Liver (tissue), 3 donors: ENCODE data around the gene RNF144A.

Source experiments
- RAD21 ChIP-seq, 2 donors: IDR thresholded peaks; 2 replicates each; pipeline ENCODE4 v1.6.1; 2016; ENCODE audit warnings: antibody characterized with exemption in 2 of 2, mild to moderate bottlenecking in 2 of 2
- TF ChIP-seq, protein P1 (sequence below): fragments of 150-350 bp; IDR thresholded peaks from 2 replicates; pipeline ENCODE4 v1.5.1; 2017; ENCODE audit warnings: improper control_type of control experiment, low read depth, low read length; ENCODE audit not compliant: missing input control
- donor health status: healthy.
- donor health status: healthy.

DNA sequence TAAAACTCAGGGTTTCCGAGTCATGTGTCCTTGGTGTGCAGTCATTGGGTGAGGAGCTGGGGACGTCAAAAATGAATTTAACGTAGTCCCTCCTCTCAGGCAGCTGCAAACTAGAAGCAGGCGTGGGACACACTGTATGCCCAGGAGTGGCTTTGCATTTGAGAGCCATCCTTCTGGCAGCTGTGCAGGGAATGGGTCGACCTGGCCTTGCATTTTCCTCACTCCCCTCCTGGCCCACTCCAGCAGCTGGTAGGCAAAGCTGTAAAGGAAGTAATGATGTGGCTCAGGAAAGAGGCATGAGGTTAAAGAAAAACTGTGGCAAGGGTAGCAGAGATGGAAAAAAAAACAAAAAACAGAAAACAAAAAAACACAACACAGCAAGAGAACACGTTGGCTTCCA lies 46.5 kb downstream of the RNF144A start:
- TF ChIP-seq RAD21 (IDR thresholded peaks at IDR 0.05): no peak
- TF ChIP-seq, protein P1, sequence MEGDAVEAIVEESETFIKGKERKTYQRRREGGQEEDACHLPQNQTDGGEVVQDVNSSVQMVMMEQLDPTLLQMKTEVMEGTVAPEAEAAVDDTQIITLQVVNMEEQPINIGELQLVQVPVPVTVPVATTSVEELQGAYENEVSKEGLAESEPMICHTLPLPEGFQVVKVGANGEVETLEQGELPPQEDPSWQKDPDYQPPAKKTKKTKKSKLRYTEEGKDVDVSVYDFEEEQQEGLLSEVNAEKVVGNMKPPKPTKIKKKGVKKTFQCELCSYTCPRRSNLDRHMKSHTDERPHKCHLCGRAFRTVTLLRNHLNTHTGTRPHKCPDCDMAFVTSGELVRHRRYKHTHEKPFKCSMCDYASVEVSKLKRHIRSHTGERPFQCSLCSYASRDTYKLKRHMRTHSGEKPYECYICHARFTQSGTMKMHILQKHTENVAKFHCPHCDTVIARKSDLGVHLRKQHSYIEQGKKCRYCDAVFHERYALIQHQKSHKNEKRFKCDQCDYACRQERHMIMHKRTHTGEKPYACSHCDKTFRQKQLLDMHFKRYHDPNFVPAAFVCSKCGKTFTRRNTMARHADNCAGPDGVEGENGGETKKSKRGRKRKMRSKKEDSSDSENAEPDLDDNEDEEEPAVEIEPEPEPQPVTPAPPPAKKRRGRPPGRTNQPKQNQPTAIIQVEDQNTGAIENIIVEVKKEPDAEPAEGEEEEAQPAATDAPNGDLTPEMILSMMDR: no peak
